HepG2 (cell line): ENCODE results near the gene LIM2. TPM values are rescaled to one million over a fixed set of nuclear protein-coding genes. Genes with fewer than 3 reads are reported as not detected.

Experiments used
- CEBPG ChIP-seq: IDR thresholded peaks from 2 replicates; pipeline ENCODE4 v1.6.1; 2016
- FLYWCH1 ChIP-seq: sonication (generic); formaldehyde crosslinking; IDR thresholded peaks from 2 replicates; pipeline ENCODE4 v1.8.1; 2023; ENCODE audit warnings: mild to moderate bottlenecking, missing genetic modification reagents
- GATA4 ChIP-seq: sonication (generic); IDR thresholded peaks from 2 replicates; pipeline ENCODE4 v1.6.1; 2016; ENCODE audit warnings: antibody characterized with exemption, low read depth, borderline replicate concordance
- IRF2 ChIP-seq: IDR thresholded peaks from 2 replicates; pipeline ENCODE4 v1.6.1; 2018; ENCODE audit warnings: missing genetic modification reagents, missing compliant biosample characterization
- MAZ ChIP-seq, 2 experiments: sonication (generic) in 1 of 2; formaldehyde crosslinking in 1 of 2; IDR thresholded peaks; 2 replicates each; pipeline versions ENCODE4 v1.5.0 to v1.6.1; 2012 to 2020; ENCODE audit warnings: low read depth in 2 of 2, mild to moderate bottlenecking in 2 of 2, borderline replicate concordance in 1 of 2, improper control_type of control experiment in 1 of 2, low read length in 1 of 2, missing genetic modification reagents in 1 of 2, moderate library complexity in 1 of 2
- POGZ ChIP-seq: sonication (generic); formaldehyde crosslinking; IDR thresholded peaks from 2 replicates; pipeline ENCODE4 v1.4.0; 2020; ENCODE audit warnings: mild to moderate bottlenecking, missing genetic modification reagents
- RBFOX2 ChIP-seq: fragments of 200-400 bp; formaldehyde crosslinking; IDR thresholded peaks from 2 replicates; pipeline ENCODE4 v1.6.1; 2017; ENCODE audit warnings: low read depth, mild to moderate bottlenecking, low read length
- RCOR2 ChIP-seq: IDR thresholded peaks from 2 replicates; pipeline ENCODE4 v1.6.1; 2016; ENCODE audit warnings: missing biosample characterization, missing genetic modification reagents
- SIX1 ChIP-seq: sonication (generic); formaldehyde crosslinking; IDR thresholded peaks from 2 replicates; pipeline ENCODE4 v1.4.0; 2020; ENCODE audit warnings: missing genetic modification reagents, borderline replicate concordance
- SOX13 ChIP-seq, 3 experiments: fragments of 450-650 bp in 1 of 3; sonication (generic) in 1 of 3; formaldehyde crosslinking in 1 of 3; IDR thresholded peaks in 2 of 3; conservative IDR thresholded peaks in 1 of 3; 2 replicates each; pipeline versions ENCODE4 v1.5.0 to v1.6.1; 2016 to 2020; ENCODE audit warnings: antibody characterized with exemption in 1 of 3, mild to moderate bottlenecking in 1 of 3, missing compliant biosample characterization in 1 of 3, missing genetic modification reagents in 1 of 3, moderate library complexity in 1 of 3
- SOX5 ChIP-seq: IDR thresholded peaks from 2 replicates; pipeline ENCODE4 v1.6.1; 2016; ENCODE audit warnings: borderline replicate concordance
- TBL1XR1 ChIP-seq: fragments of 150-350 bp; IDR thresholded peaks from 2 replicates; pipeline ENCODE4 v1.6.1; 2014; ENCODE audit warnings: borderline replicate concordance, low read length; ENCODE audit not compliant: partially characterized antibody
- ZKSCAN8 ChIP-seq: IDR thresholded peaks from 2 replicates; pipeline ENCODE4 v1.6.1; 2016; ENCODE audit warnings: borderline replicate concordance, missing genetic modification reagents, missing compliant biosample characterization
- ZMYM4 ChIP-seq: sonication (generic); formaldehyde crosslinking; IDR thresholded peaks from 2 replicates; pipeline ENCODE4 v1.8.1; 2023; ENCODE audit warnings: mild to moderate bottlenecking, missing genetic modification reagents
- polyA plus RNA-seq, 8 experiments: library from polyadenylated mRNA; depleted of rRNA in 3 of 8; stranded (reverse) in 7 of 8; unstranded in 1 of 8; fragments of >200 nt; fragmentation: Illumina TruSeq in 4 of 8; extraction: Trizol in 4 of 8; gene quantifications; 2 replicates each; pipeline versions ENCODE4 v1.2.1 to v1.2.3, GENCODE V29; 2011 to 2016; ENCODE audit warnings: low read depth in 4 of 8, missing spikeins in 1 of 8, mixed read lengths in 1 of 8; ENCODE audit not compliant: insufficient read depth in 1 of 8
- total RNA-seq, 5 experiments: library from RNA; depleted of rRNA; stranded (reverse); fragments of >200 nt; fragmentation: Illumina TruSeq; extraction: Trizol; gene quantifications; 2 replicates each; pipeline ENCODE4 v1.2.3, GENCODE V29; 2016; ENCODE audit warnings: low read depth in 1 of 5
- TF ChIP-seq, protein P1 (sequence below): sonication (generic); formaldehyde crosslinking; conservative IDR thresholded peaks from 2 replicates; pipeline ENCODE4 v1.4.0; 2020; ENCODE audit warnings: missing genetic modification reagents
- TF ChIP-seq, protein P2 (sequence below): sonication (generic); formaldehyde crosslinking; IDR thresholded peaks from 2 replicates; pipeline ENCODE4 v1.5.0; 2020; ENCODE audit warnings: missing genetic modification reagents
- TF ChIP-seq, protein P3 (sequence below): sonication (generic); formaldehyde crosslinking; IDR thresholded peaks from 2 replicates; pipeline ENCODE4 v1.5.1; 2020; ENCODE audit warnings: mild to moderate bottlenecking, missing genetic modification reagents, borderline replicate concordance
- TF ChIP-seq, protein P4 (sequence below): IDR thresholded peaks from 2 replicates; pipeline ENCODE4 v1.6.1; 2016; ENCODE audit warnings: missing genetic modification reagents, missing compliant biosample characterization

Gene LIM2
- total and polyA plus RNA-seq, 2 of the 13 experiments (the other 11 are each of a cell fraction or from before 2014, with no cell fraction given) = 1.3 TPM; not detected in 1

DNA sequence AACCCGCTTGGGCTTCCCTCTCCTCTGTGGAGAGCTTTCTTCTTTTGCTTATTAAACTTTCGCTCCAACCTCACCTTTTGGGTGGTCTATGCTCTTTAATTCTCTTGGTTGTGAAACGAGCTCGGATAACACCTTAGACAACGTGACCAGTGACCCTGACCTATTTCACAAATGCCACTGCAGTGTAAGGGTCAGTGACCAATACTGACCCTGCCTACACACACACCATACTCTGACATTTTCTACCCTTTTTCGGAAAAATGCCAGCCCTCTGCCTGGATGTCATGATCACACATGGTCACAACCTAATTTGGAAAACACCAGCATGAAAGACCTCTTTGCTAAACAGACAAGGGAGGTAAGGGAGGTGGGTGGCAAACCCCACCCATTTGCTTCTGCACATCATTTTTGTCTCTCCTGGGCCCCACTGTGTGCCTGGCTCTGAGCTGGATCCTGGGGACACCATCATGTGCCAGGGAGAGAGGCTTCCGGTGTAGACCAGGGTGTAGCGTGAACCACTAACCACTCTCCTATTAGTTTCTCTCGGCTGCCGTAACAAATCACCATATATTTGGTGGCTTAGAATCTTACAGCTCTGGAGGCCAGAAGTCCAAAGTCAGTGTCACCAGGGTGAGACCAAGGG is 31.5 kb downstream of the LIM2 start (continued):
- TF ChIP-seq SOX13 (IDR thresholded peaks at IDR 0.05) = peak; percentile 75
- TF ChIP-seq SOX13 (CRISPR knock-in tag; conservative IDR thresholded peaks at IDR 0.05 in 1 of 2, IDR thresholded peaks at IDR 0.05 in 1 of 2) = peak in 1 of 2 experiments; percentile 93; a peak in 2 of 4 replicates
- TF ChIP-seq SIX1 = peak; percentile 85; the same call in 1 of the 2 replicates
- peak; percentile 87 for TF ChIP-seq SOX5
- TF ChIP-seq, protein P1, sequence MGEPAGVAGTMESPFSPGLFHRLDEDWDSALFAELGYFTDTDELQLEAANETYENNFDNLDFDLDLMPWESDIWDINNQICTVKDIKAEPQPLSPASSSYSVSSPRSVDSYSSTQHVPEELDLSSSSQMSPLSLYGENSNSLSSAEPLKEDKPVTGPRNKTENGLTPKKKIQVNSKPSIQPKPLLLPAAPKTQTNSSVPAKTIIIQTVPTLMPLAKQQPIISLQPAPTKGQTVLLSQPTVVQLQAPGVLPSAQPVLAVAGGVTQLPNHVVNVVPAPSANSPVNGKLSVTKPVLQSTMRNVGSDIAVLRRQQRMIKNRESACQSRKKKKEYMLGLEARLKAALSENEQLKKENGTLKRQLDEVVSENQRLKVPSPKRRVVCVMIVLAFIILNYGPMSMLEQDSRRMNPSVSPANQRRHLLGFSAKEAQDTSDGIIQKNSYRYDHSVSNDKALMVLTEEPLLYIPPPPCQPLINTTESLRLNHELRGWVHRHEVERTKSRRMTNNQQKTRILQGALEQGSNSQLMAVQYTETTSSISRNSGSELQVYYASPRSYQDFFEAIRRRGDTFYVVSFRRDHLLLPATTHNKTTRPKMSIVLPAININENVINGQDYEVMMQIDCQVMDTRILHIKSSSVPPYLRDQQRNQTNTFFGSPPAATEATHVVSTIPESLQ (CRISPR knock-in tag) = no peak
- peak; percentile 13 for TF ChIP-seq TBL1XR1
- TF ChIP-seq FLYWCH1 (CRISPR knock-in tag) = no peak
- TF ChIP-seq IRF2 (CRISPR knock-in tag) = 0 out of 2 replicates have a peak, but pooled peaks have one; percentile 44
- 0 out of 2 replicates have a peak, but pooled peaks have one; percentile 8 for TF ChIP-seq POGZ (CRISPR knock-in tag)
- 0 out of 2 replicates have a peak, but pooled peaks have one; percentile 26 for TF ChIP-seq RBFOX2
- TF ChIP-seq ZMYM4 (CRISPR knock-in tag) = peak; percentile 60; the same call in 1 of the 2 replicates
- TF ChIP-seq GATA4 = peak; percentile 87
- peak; percentile 93 for TF ChIP-seq CEBPG (CRISPR knock-in tag)
- no peak for TF ChIP-seq MAZ (IDR thresholded peaks at IDR 0.05; ENCODE audit: borderline replicate concordance, low read depth, low read length)
- peak; percentile 31; the same call in 1 of the 2 replicates for TF ChIP-seq MAZ (CRISPR knock-in tag; IDR thresholded peaks at IDR 0.05; ENCODE audit: low read depth)
- TF ChIP-seq, protein P2, sequence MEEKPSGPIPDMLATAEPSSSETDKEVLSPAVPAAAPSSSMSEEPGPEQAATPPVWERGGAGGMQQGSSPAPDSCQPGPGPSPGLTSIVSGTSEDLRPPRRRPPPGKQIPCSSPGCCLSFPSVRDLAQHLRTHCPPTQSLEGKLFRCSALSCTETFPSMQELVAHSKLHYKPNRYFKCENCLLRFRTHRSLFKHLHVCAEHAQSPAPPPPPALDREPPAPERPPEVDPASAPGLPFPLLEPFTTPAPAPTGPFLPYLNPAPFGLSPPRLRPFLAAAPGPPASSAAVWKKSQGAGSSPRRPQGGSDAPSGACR (CRISPR knock-in tag) = 0 out of 2 replicates have a peak, but pooled peaks have one; percentile 32
- TF ChIP-seq, protein P3, sequence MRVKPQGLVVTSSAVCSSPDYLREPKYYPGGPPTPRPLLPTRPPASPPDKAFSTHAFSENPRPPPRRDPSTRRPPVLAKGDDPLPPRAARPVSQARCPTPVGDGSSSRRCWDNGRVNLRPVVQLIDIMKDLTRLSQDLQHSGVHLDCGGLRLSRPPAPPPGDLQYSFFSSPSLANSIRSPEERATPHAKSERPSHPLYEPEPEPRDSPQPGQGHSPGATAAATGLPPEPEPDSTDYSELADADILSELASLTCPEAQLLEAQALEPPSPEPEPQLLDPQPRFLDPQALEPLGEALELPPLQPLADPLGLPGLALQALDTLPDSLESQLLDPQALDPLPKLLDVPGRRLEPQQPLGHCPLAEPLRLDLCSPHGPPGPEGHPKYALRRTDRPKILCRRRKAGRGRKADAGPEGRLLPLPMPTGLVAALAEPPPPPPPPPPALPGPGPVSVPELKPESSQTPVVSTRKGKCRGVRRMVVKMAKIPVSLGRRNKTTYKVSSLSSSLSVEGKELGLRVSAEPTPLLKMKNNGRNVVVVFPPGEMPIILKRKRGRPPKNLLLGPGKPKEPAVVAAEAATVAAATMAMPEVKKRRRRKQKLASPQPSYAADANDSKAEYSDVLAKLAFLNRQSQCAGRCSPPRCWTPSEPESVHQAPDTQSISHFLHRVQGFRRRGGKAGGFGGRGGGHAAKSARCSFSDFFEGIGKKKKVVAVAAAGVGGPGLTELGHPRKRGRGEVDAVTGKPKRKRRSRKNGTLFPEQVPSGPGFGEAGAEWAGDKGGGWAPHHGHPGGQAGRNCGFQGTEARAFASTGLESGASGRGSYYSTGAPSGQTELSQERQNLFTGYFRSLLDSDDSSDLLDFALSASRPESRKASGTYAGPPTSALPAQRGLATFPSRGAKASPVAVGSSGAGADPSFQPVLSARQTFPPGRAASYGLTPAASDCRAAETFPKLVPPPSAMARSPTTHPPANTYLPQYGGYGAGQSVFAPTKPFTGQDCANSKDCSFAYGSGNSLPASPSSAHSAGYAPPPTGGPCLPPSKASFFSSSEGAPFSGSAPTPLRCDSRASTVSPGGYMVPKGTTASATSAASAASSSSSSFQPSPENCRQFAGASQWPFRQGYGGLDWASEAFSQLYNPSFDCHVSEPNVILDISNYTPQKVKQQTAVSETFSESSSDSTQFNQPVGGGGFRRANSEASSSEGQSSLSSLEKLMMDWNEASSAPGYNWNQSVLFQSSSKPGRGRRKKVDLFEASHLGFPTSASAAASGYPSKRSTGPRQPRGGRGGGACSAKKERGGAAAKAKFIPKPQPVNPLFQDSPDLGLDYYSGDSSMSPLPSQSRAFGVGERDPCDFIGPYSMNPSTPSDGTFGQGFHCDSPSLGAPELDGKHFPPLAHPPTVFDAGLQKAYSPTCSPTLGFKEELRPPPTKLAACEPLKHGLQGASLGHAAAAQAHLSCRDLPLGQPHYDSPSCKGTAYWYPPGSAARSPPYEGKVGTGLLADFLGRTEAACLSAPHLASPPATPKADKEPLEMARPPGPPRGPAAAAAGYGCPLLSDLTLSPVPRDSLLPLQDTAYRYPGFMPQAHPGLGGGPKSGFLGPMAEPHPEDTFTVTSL (CRISPR knock-in tag) = peak; percentile 67; the same call in 1 of the 2 replicates
- TF ChIP-seq ZKSCAN8 (CRISPR knock-in tag) = peak; percentile 70; the same call in 1 of the 2 replicates
- TF ChIP-seq, protein P4, sequence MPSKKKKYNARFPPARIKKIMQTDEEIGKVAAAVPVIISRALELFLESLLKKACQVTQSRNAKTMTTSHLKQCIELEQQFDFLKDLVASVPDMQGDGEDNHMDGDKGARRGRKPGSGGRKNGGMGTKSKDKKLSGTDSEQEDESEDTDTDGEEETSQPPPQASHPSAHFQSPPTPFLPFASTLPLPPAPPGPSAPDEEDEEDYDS (CRISPR knock-in tag) = peak; percentile 47; the same call in 1 of the 2 replicates
- TF ChIP-seq RCOR2 (CRISPR knock-in tag) = peak; percentile 91
